ENCODE results near the gene VKORC1L1. TPM values are rescaled to one million over a fixed set of nuclear protein-coding genes. Genes with fewer than 3 reads are reported as not detected.
"Not testable (repeated sequence)": the region's sequence is repeated elsewhere in the genome, so short reads cannot be mapped to it uniquely, and the experiment has no call there.

The VKORC1L1 gene
- total RNA-seq, 1 donor from 2014 or later, result 32.5 TPM

DNA sequence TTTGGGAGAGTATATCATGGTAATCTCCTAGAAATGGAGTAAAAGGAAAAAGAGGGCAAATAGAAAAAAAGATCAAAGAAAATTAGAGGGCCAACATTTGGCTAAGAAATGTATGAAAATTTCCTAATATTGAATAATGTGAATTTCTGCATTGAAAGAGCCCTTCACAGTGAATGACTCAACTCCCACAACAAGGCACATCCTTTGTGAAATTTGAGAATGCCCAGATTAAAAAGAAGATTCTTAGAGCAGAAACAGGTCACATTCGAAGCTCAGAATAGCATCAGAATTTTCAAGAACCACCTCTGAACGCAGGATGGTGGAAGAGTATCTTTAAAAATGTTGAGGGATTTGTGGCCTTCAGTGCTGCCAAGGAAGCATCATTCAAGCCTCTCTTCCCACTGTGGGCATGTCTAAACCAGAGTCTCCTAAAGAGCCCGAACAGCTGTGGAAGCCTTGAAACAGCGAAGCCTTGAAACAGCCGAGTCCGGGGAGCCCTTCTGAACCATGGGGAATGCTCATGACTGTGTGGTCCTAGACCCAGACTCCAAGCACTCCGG, 65.5 kb downstream of the VKORC1L1 start:
- DNase-seq (ENCODE audit: low spot score), result no peak
- no peak for TF ChIP-seq CTCF (IDR thresholded peaks at IDR 0.05)
- Mint-ChIP-seq H3K4me3 (ENCODE audit: unreplicated experiment) (no peak overlapping the region), H3K36me3 (ENCODE audit: low read depth) (peaks cover 5% of the 10 kb centered on the region), H3K4me1 (ENCODE audit: low read depth) (peaks cover 17% of the 10 kb centered on the region), H3K27ac (ENCODE audit: unreplicated experiment) (no peak overlapping the region), H3K27me3 (ENCODE audit: low read depth) (no peaks in the 10 kb centered on the region), H3K9me3 (ENCODE audit: low read depth) (peaks cover 8% of the 10 kb centered on the region)

DNA sequence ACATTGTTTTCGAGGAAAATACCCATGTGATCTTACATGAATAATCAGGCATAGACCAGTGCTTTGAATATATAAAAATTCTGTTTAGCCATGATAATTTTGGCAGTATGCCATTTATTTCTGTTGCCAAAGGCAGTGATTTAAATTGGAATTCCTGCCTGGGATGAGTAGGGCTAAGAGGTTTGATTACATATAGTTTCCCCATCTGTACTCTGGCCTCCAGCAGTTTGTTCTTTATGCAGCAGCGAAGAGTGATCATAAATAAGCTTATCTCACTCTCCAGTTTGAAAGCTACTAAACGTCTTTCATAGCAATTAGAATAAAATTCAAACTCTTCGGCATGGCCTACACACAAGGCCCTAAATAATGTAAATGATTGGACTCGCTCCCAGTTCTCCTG, 72.9 kb downstream of the VKORC1L1 start:
- H3K27ac Mint-ChIP-seq (ENCODE audit: unreplicated experiment); H3K36me3 Mint-ChIP-seq (ENCODE audit: low read depth); DNase-seq (ENCODE audit: low spot score); H3K9me3 Mint-ChIP-seq (ENCODE audit: low read depth); H3K27me3 Mint-ChIP-seq (ENCODE audit: low read depth); H3K4me3 Mint-ChIP-seq (ENCODE audit: unreplicated experiment): not testable (repeated sequence)
- peaks cover 11% of the 10 kb centered on the region for H3K4me1 Mint-ChIP-seq (ENCODE audit: low read depth)

DNA sequence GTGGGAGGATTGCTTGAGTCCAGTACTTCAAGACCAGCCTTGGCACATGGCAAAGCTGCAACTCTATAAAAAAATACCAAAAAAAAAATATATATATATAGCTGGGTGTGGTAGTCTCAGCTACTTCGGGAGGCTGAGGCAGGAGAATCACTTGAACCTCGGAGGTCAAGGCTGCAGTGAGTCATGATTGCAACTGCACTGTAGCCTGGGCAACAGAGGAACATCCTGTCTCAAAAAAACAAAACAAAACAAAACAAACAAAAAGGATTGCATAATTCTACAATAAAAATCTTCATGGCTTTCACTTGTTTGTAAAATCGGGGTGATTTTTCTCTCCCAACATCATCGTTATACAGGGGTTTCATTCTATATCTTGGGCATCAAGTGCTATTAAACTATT, 74.0 kb downstream of the VKORC1L1 start:
- no peak for TF ChIP-seq CTCF (IDR thresholded peaks at IDR 0.05)
- no peaks in the 10 kb centered on the region for H3K9me3 Mint-ChIP-seq (ENCODE audit: low read depth)
- DNase-seq (ENCODE audit: low spot score), result no peak
- no peak overlapping the region for H3K4me3 Mint-ChIP-seq (ENCODE audit: unreplicated experiment)
- no peaks in the 10 kb centered on the region for H3K27me3 Mint-ChIP-seq (ENCODE audit: low read depth)
- H3K27ac Mint-ChIP-seq (ENCODE audit: unreplicated experiment), result peak overlapping the region; percentile 36
- H3K4me1 Mint-ChIP-seq (ENCODE audit: low read depth), result peaks cover 8% of the 10 kb centered on the region
- no peaks in the 10 kb centered on the region for H3K36me3 Mint-ChIP-seq (ENCODE audit: low read depth)

DNA sequence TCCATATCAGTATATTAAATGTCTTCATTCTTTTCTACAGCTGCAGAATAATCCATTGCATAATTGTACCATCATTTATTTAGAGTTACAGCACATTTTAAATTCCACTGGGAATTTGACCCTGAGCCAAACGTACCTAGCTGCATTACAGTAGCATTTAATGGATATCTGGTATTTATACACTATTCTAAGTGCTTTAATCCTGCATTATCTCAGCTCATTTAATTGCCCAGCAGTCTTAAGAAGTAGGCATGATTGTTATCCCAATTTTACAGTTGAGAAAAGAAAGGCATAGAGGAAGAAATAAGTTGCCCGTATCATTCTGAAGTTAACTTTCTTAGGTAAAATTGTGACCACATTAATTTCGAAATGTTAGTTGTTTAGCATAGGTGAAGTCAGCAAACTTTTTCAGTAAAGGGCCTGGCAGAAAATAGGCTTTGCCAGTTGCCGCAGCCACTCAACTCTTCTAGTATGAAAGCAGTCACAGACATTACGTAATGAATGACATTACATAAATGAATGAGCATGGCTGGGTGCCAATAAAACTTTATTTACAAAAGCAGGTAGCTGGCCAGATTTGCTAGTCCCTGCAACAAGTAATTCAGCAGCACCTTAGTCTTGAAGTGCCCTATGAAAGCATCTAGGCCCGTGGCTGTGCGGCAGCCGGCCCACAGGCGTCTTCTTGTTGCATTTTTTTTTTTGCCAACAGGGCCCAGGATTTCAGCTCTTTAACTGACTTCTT, 79.1 kb downstream of the VKORC1L1 start:
- no peak overlapping the region for H3K4me3 Mint-ChIP-seq (ENCODE audit: unreplicated experiment)
- H3K4me1 Mint-ChIP-seq (ENCODE audit: low read depth), result peaks cover 2% of the 10 kb centered on the region
- peaks cover 5% of the 10 kb centered on the region for H3K36me3 Mint-ChIP-seq (ENCODE audit: low read depth)
- no peaks in the 10 kb centered on the region for H3K9me3 Mint-ChIP-seq (ENCODE audit: low read depth)
- TF ChIP-seq CTCF (IDR thresholded peaks at IDR 0.05), result no peak
- no peak overlapping the region for H3K27ac Mint-ChIP-seq (ENCODE audit: unreplicated experiment)
- no peaks in the 10 kb centered on the region for H3K27me3 Mint-ChIP-seq (ENCODE audit: low read depth)
- peak; percentile 28 for DNase-seq (ENCODE audit: low spot score)

GRCh38 chr7:65953001-65953720, 80.3 kb downstream of the VKORC1L1 start:
- DNase-seq (ENCODE audit: low spot score), result no peak
- Mint-ChIP-seq H3K36me3 (ENCODE audit: low read depth) (peaks cover 7% of the 10 kb centered on the region), H3K4me1 (ENCODE audit: low read depth) (no peaks in the 10 kb centered on the region), H3K4me3 (ENCODE audit: unreplicated experiment) (no peak overlapping the region), H3K27me3 (ENCODE audit: low read depth) (no peaks in the 10 kb centered on the region), H3K27ac (ENCODE audit: unreplicated experiment) (no peak overlapping the region), H3K9me3 (ENCODE audit: low read depth) (no peaks in the 10 kb centered on the region)
- TF ChIP-seq CTCF (IDR thresholded peaks at IDR 0.05), result no peak

Data from chondrocyte (in vitro differentiated cells).